PFSK-1 (cell line): Measurements from ENCODE around the gene ELAVL4.

ENCODE experiments used
- FOXP2 ChIP-seq: optimal IDR thresholded peaks from 2 replicates; pipeline ENCODE3; 2011; ENCODE audit warnings: borderline replicate concordance, control low read depth, inconsistent platforms; ENCODE audit not compliant: insufficient read depth; ENCODE audit errors: extremely low read length, extremely low read depth
- POLR2AphosphoS5 ChIP-seq: IDR thresholded peaks from 2 replicates; pipeline ENCODE4 v1.6.1; 2012; ENCODE audit warnings: low read depth, mild to moderate bottlenecking, control low read depth, low read length, moderate library complexity
- REST ChIP-seq, 2 experiments: IDR thresholded peaks; 2 replicates each; pipeline versions ENCODE4 v1.6.1 to v1.8.0; 2011 to 2012; ENCODE audit warnings: low read depth in 2 of 2, low read length in 2 of 2, control low read depth in 1 of 2, inconsistent platforms in 1 of 2, mild to moderate bottlenecking in 1 of 2, moderate library complexity in 1 of 2; ENCODE audit not compliant: insufficient read depth in 1 of 2
- SIN3A ChIP-seq: IDR thresholded peaks from 2 replicates; pipeline ENCODE4 v1.6.1; 2012; ENCODE audit warnings: mild to moderate bottlenecking, low read length, moderate library complexity, borderline replicate concordance; ENCODE audit not compliant: insufficient read depth
- TAF1 ChIP-seq: IDR thresholded peaks from 2 replicates; pipeline ENCODE4 v1.6.1; 2012; ENCODE audit warnings: low read length, control low read depth, borderline replicate concordance; ENCODE audit not compliant: insufficient read depth

Gene ELAVL4

GRCh38 chr1:50147191-50147850 is 38.6 kb downstream of the ELAVL4 start:
- TF ChIP-seq FOXP2 (no peak), POLR2AphosphoS5 (no peak), SIN3A (no peak), REST (IDR thresholded peaks at IDR 0.05; ENCODE audit: insufficient read depth in 1 of 2, low read depth in 2 of 2, low read length in 2 of 2) (no peak), TAF1 (no peak)

- TF ChIP-seq POLR2AphosphoS5 = no peak
- no peak for TF ChIP-seq SIN3A
- TF ChIP-seq REST (IDR thresholded peaks at IDR 0.05; ENCODE audit: insufficient read depth in 1 of 2, low read depth in 2 of 2, low read length in 2 of 2) = no peak
- TF ChIP-seq TAF1 = no peak
- TF ChIP-seq FOXP2 = no peak
Measured at GRCh38 chr1:50148142-50148923, 39.6 kb downstream of the ELAVL4 start.

GRCh38 chr1:50152236-50152635 is 43.5 kb downstream of the ELAVL4 start:
- TF ChIP-seq POLR2AphosphoS5 (no peak), TAF1 (no peak), FOXP2 (no peak)

- TF ChIP-seq FOXP2 (no peak), REST (IDR thresholded peaks at IDR 0.05; ENCODE audit: insufficient read depth in 1 of 2, low read depth in 2 of 2, low read length in 2 of 2) (no peak), POLR2AphosphoS5 (no peak), SIN3A (no peak), TAF1 (no peak)
Measured at GRCh38 chr1:50155541-50155940, 46.8 kb downstream of the ELAVL4 start.

GRCh38 chr1:50156241-50157010 is 47.7 kb downstream of the ELAVL4 start:
- TF ChIP-seq REST (IDR thresholded peaks at IDR 0.05; ENCODE audit: insufficient read depth in 1 of 2, low read depth in 2 of 2, low read length in 2 of 2) (no peak), POLR2AphosphoS5 (no peak), SIN3A (no peak), TAF1 (no peak), FOXP2 (no peak)
